HepG2 (cell line): ENCODE results near the gene GH2. TPM values are rescaled to one million over a fixed set of nuclear protein-coding genes. Genes with fewer than 3 reads are reported as not detected.
A peak's percentile ranks its signal among the peaks of the same experiment; 100 is the strongest.

Source experiments
- AGO2 ChIP-seq: fragments of 200-400 bp; formaldehyde crosslinking; optimal IDR thresholded peaks from 2 replicates; pipeline ENCODE3; 2017; ENCODE audit warnings: mild to moderate bottlenecking, low read depth, low read length, moderate library complexity
- ELK4 ChIP-seq: sonication (generic); formaldehyde crosslinking; IDR thresholded peaks from 2 replicates; pipeline ENCODE4 v1.9.0; 2021; ENCODE audit warnings: missing genetic modification reagents, borderline replicate concordance
- FOXP1 ChIP-seq, 2 experiments: fragments of 450-650 bp in 1 of 2; IDR thresholded peaks; 2 replicates each; pipeline ENCODE4 v1.6.1; 2017 to 2018; ENCODE audit warnings: antibody characterized with exemption in 1 of 2
- HES4 ChIP-seq: sonication (generic); formaldehyde crosslinking; IDR thresholded peaks from 2 replicates; pipeline ENCODE4 v1.9.0; 2021; ENCODE audit warnings: mild to moderate bottlenecking, missing genetic modification reagents, borderline replicate concordance
- JUNB ChIP-seq: sonication (generic); formaldehyde crosslinking; IDR thresholded peaks from 2 replicates; pipeline ENCODE4 v1.8.0; 2022; ENCODE audit warnings: missing genetic modification reagents, mild to moderate bottlenecking, borderline replicate concordance
- KDM4B ChIP-seq: sonication (generic); formaldehyde crosslinking; IDR thresholded peaks from 2 replicates; pipeline ENCODE4 v1.4.0; 2020; ENCODE audit warnings: missing genetic modification reagents
- POLR2AphosphoS2 ChIP-seq: IDR thresholded peaks from 2 replicates; pipeline ENCODE4 v1.6.1; 2011; ENCODE audit warnings: low read depth, low read length, improper control_type of control experiment
- RBM39 ChIP-seq: fragments of 200-400 bp; formaldehyde crosslinking; IDR thresholded peaks from one replicate; pipeline ENCODE4 v1.6.1; 2018; ENCODE audit warnings: antibody characterized with exemption, mild to moderate bottlenecking, low read depth, low read length; ENCODE audit not compliant: poor library complexity, severe bottlenecking
- SIN3A ChIP-seq: IDR thresholded peaks from 2 replicates; pipeline ENCODE4 v1.6.1; 2011; ENCODE audit warnings: low read depth, mild to moderate bottlenecking, control low read depth, low read length, borderline replicate concordance
- SRSF4 ChIP-seq: fragments of 200-400 bp; formaldehyde crosslinking; IDR thresholded peaks from one replicate; pipeline ENCODE4 v1.6.1; 2018; ENCODE audit warnings: mild to moderate bottlenecking, low read depth, low read length, moderate library complexity; ENCODE audit not compliant: poor library complexity, severe bottlenecking
- TEAD2 ChIP-seq: sonication (generic); formaldehyde crosslinking; IDR thresholded peaks from 2 replicates; pipeline ENCODE4 v1.9.0; 2021; ENCODE audit warnings: missing genetic modification reagents
- TERF1 ChIP-seq: sonication (generic); formaldehyde crosslinking; IDR thresholded peaks from 2 replicates; pipeline ENCODE4 v1.8.0; 2022; ENCODE audit warnings: mild to moderate bottlenecking, missing genetic modification reagents, moderate library complexity
- THAP11 ChIP-seq: IDR thresholded peaks from 2 replicates; pipeline ENCODE4 v1.6.1; 2016; ENCODE audit warnings: missing biosample characterization, missing genetic modification reagents
- TRIM24 ChIP-seq: sonication (generic); formaldehyde crosslinking; IDR thresholded peaks from 2 replicates; pipeline ENCODE4 v1.8.0; 2022; ENCODE audit warnings: mild to moderate bottlenecking, missing genetic modification reagents
- ZFAT ChIP-seq: sonication (generic); formaldehyde crosslinking; conservative IDR thresholded peaks from 2 replicates; pipeline ENCODE4 v1.8.1; 2023; ENCODE audit warnings: missing genetic modification reagents, inconsistent platforms
- ZNF34 ChIP-seq: sonication (generic); formaldehyde crosslinking; IDR thresholded peaks from 2 replicates; pipeline ENCODE4 v1.4.0; 2020; ENCODE audit warnings: mild to moderate bottlenecking, missing genetic modification reagents, borderline replicate concordance
- ZNF549 ChIP-seq: sonication (generic); formaldehyde crosslinking; IDR thresholded peaks from 2 replicates; pipeline ENCODE4 v1.5.0; 2020; ENCODE audit warnings: missing genetic modification reagents
- ZNF557 ChIP-seq: sonication (generic); formaldehyde crosslinking; IDR thresholded peaks from 2 replicates; pipeline ENCODE4 v1.4.0; 2020; ENCODE audit warnings: missing genetic modification reagents
- ZNF724P ChIP-seq: sonication (generic); formaldehyde crosslinking; IDR thresholded peaks from 2 replicates; pipeline ENCODE4 v1.8.0; 2022; ENCODE audit warnings: missing genetic modification reagents, borderline replicate concordance
- ZNF850 ChIP-seq: sonication (generic); formaldehyde crosslinking; conservative IDR thresholded peaks from 2 replicates; pipeline ENCODE4 v1.9.0; 2021; ENCODE audit warnings: mild to moderate bottlenecking, missing genetic modification reagents
- polyA plus RNA-seq, 8 experiments: library from polyadenylated mRNA; depleted of rRNA in 3 of 8; stranded (reverse) in 7 of 8; unstranded in 1 of 8; fragments of >200 nt; fragmentation: Illumina TruSeq in 4 of 8; extraction: Trizol in 4 of 8; gene quantifications; 2 replicates each; pipeline versions ENCODE4 v1.2.1 to v1.2.3, GENCODE V29; 2011 to 2016; ENCODE audit warnings: low read depth in 4 of 8, missing spikeins in 1 of 8, mixed read lengths in 1 of 8; ENCODE audit not compliant: insufficient read depth in 1 of 8
- total RNA-seq, 5 experiments: library from RNA; depleted of rRNA; stranded (reverse); fragments of >200 nt; fragmentation: Illumina TruSeq; extraction: Trizol; gene quantifications; 2 replicates each; pipeline ENCODE4 v1.2.3, GENCODE V29; 2016; ENCODE audit warnings: low read depth in 1 of 5
- TF ChIP-seq, protein P1 (sequence below): sonication (generic); formaldehyde crosslinking; IDR thresholded peaks from 2 replicates; pipeline ENCODE4 v1.5.0; 2020; ENCODE audit warnings: mild to moderate bottlenecking, missing genetic modification reagents
- TF ChIP-seq, protein P2 (sequence below): IDR thresholded peaks from 2 replicates; pipeline ENCODE4 v1.6.1; 2016; ENCODE audit warnings: low read depth, borderline replicate concordance
- TF ChIP-seq, protein P3 (sequence below): sonication (generic); formaldehyde crosslinking; conservative IDR thresholded peaks from 2 replicates; pipeline ENCODE4 v1.4.0; 2020; ENCODE audit warnings: missing genetic modification reagents

Gene GH2
- total and polyA plus RNA-seq, 2 of the 13 experiments (the other 11 are each of a cell fraction or from before 2014, with no cell fraction given) = not detected

DNA sequence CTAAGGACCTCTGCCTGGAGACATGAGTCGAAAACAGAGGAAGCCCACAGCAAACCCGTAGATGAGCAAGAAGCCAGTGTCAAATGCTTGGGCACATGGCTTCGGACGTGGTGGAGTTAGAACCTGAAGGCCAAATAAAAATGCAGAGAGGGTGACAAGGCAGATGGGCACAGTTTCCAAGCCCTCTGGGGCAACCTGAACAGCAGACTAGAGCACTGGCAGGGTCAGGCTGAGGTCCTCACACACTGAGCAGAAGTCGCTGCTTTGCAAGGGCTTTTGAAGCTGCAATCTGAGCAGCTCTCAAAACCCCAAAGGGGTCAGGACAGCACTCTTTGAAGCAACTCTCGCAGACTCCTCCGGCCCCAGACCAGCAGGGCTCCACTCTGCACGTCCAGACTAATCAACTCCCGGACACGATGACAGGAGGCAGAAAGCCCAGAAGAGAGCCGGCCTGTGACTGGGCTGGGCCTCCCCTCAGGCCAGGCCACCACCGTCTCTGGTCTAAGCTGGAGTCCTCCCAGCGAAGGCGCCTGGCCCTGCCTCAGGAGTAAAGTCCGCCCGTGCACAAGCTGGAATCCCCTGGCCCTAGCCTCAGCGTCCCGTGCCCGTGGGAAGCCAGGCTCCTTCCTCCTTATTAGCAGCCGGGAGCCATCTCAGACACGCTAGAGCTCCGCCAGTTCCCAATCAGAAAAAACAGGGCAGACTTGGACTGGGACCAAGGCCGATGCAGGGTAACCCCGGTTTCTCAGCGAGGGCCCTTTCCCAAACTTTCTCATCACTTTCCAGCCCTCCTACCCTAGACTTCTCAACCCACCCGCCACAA lies 40.2 kb downstream of the GH2 start (continued):
- TF ChIP-seq, protein P1, sequence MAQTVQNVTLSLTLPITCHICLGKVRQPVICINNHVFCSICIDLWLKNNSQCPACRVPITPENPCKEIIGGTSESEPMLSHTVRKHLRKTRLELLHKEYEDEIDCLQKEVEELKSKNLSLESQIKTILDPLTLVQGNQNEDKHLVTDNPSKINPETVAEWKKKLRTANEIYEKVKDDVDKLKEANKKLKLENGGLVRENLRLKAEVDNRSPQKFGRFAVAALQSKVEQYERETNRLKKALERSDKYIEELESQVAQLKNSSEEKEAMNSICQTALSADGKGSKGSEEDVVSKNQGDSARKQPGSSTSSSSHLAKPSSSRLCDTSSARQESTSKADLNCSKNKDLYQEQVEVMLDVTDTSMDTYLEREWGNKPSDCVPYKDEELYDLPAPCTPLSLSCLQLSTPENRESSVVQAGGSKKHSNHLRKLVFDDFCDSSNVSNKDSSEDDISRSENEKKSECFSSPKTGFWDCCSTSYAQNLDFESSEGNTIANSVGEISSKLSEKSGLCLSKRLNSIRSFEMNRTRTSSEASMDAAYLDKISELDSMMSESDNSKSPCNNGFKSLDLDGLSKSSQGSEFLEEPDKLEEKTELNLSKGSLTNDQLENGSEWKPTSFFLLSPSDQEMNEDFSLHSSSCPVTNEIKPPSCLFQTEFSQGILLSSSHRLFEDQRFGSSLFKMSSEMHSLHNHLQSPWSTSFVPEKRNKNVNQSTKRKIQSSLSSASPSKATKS (CRISPR knock-in tag) = no peak; the same call in 1 of the 2 replicates
- TF ChIP-seq HES4 (CRISPR knock-in tag) (no peak), RBM39 (no peak), ZNF34 (CRISPR knock-in tag) (no peak), ZNF549 (peak; percentile 66; the same call in 1 of the 2 replicates), JUNB (CRISPR knock-in tag) (no peak), FOXP1 (IDR thresholded peaks at IDR 0.05) (no peak), FOXP1 (CRISPR knock-in tag; IDR thresholded peaks at IDR 0.05) (no peak), ZNF724P (no peak), SRSF4 (no peak), TRIM24 (CRISPR knock-in tag) (no peak), TERF1 (CRISPR knock-in tag) (no peak), POLR2AphosphoS2 (no peak), SIN3A (no peak), AGO2 (peak; percentile 16), ZNF850 (0 out of 2 replicates have a peak, but pooled peaks have one; percentile 68), ZFAT (CRISPR knock-in tag) (no peak), ZNF557 (CRISPR knock-in tag) (no peak), ELK4 (CRISPR knock-in tag) (0 out of 2 replicates have a peak, but pooled peaks have one; percentile 30), TEAD2 (CRISPR knock-in tag) (no peak; the same call in 1 of the 2 replicates), KDM4B (CRISPR knock-in tag) (no peak), THAP11 (no peak)
- TF ChIP-seq, protein P2, sequence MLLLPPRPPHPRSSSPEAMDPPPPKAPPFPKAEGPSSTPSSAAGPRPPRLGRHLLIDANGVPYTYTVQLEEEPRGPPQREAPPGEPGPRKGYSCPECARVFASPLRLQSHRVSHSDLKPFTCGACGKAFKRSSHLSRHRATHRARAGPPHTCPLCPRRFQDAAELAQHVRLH (CRISPR knock-in tag) = no peak
- TF ChIP-seq, protein P3, sequence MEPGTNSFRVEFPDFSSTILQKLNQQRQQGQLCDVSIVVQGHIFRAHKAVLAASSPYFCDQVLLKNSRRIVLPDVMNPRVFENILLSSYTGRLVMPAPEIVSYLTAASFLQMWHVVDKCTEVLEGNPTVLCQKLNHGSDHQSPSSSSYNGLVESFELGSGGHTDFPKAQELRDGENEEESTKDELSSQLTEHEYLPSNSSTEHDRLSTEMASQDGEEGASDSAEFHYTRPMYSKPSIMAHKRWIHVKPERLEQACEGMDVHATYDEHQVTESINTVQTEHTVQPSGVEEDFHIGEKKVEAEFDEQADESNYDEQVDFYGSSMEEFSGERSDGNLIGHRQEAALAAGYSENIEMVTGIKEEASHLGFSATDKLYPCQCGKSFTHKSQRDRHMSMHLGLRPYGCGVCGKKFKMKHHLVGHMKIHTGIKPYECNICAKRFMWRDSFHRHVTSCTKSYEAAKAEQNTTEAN (CRISPR knock-in tag) = no peak
